GM08714 (cell line): ENCODE results near the gene HMGCS2.
"Not testable (repeated sequence)": the region's sequence is repeated elsewhere in the genome, so short reads cannot be mapped to it uniquely, and the experiment has no call there.

Experiments used
- H3K4me3 ChIP-seq: fragments of 200-500 bp; sonication (Bioruptor generic); 2 replicates; pipeline ENCODE4 v1.5.1; 2014; ENCODE audit warnings: mild to moderate bottlenecking, low read length, inconsistent platforms
- ZNF274 ChIP-seq: IDR thresholded peaks from 2 replicates; pipeline ENCODE4 v1.6.1; 2012; ENCODE audit warnings: mild to moderate bottlenecking, low read depth, low read length

The HMGCS2 gene

GRCh38 chr1:119797606-119798005 is 28.9 kb upstream of the HMGCS2 start:
- no peak for TF ChIP-seq ZNF274
- H3K4me3 ChIP-seq = no peak overlapping the region

DNA sequence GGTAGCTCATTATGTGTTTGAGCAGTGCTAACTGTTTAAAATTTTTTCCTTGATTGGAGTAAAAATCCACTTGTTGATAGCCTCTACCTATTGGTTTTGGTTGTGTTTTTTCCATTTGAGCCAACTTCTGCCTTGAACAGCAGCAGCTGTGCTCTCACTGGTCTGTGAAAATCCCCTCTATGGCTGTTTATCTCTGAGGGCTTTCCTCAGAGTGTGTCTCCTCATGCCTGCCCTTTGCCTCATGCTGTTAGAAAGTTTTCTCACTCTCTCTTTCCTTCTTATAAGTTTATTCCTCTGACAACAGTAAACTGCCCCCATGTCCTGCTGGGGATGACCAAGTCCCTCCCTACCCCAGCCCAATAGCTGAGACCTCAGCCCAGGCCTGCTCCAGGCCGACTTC is 28.5 kb upstream of the HMGCS2 start:
- TF ChIP-seq ZNF274 = no peak
- H3K4me3 ChIP-seq = no peak overlapping the region

DNA sequence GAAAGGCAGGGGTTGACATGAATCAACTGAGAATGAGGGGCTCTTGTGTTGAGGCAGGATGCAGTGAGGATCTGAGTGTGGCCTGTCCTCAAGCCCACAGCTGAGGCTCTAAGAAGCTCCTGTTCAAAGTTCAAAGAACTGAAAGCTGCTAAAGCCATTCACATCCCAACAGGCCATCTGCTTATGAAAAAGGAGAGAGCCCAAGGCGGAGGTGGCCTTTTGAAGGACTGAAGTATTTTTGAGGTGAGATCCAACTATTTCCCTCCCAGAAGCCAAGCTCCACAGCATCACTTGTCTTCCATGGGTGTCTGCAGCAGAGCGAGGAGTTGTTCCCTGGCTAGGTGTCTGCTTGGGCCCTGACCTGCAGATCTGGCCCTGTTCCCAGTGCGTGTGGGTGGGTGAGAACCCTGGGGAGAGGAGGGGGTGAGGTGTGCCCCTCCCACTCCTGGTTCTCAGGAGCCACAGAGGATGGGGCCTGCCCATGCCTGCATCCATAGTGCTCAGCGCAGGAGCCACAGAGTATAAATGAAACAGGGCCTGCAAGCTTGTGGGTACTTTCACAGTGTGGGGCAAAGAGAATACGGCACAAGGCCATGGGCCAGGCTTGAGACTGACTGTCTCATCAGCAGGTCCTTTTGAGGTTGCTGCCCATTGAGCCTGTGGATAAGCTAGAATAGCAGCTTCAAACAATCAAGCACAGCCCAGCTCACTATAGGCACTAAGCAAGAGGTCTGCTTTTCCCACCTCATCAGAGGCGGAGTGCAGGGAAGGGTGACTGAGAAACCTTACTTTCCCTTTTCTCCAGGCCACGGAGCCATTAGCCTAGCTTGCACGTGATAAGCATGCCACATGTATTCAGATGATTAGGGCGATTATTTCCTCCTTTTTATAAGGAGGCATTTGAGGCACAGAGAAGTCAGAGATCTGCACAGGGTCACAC is 26.8 kb upstream of the HMGCS2 start:
- H3K4me3 ChIP-seq = no peak overlapping the region
- TF ChIP-seq ZNF274 = no peak

- no peak overlapping the region for H3K4me3 ChIP-seq
- TF ChIP-seq ZNF274 = no peak
Measured at GRCh38 chr1:119794876-119795240, 26.2 kb upstream of the HMGCS2 start.

DNA sequence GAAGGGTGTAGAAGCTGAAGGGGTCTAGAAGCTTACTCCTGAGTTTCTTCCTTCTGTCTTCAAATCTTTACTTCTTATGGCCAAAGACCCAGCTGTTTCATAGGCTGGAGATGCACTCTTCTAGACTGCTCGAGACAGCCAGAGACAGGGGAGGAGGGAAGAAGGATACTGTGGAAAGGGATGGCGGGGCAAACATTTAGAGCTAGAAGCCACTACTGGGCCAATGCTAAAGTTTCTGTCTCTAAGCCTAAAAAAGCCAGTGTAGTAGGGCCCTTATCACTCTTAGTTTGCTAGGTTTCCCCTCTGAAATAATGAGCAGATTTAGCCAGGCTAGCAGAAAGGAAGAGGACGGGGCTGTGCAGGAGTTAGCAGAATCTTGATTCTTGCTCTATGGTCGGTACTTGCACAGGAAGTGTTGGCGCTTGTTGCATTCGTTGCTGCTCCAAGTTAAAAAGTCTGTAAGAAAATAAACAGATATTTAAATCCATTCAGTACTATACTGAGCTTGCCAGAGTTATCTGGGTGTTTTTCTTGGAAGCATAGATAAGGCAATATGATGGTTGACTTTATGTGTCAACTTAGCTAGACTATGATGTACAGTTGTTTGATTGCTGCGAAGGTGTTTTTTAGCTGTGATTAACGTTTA is 25.6 kb upstream of the HMGCS2 start:
- TF ChIP-seq ZNF274 = no peak
- H3K4me3 ChIP-seq = no peak overlapping the region

DNA sequence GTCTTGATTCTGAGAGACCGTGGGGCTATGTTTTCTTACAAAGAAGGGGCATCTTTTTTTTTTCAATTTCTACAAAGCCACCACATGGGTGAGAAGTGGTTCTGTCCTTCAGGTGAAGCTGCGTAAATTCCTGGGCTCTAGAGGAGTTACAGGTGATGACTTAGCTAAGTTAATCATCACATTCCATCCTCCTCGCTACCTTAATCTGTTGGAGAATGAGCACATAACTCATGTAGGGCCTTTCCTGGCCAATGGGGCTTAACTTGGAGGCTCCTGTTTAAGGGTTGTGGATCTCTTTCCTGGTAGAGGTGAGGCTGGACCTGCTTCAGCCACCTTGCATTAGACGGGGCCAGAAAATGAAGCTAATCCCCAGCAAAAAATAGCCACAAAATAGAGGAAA is 22.7 kb upstream of the HMGCS2 start:
- no peak overlapping the region for H3K4me3 ChIP-seq
- TF ChIP-seq ZNF274 = no peak

DNA sequence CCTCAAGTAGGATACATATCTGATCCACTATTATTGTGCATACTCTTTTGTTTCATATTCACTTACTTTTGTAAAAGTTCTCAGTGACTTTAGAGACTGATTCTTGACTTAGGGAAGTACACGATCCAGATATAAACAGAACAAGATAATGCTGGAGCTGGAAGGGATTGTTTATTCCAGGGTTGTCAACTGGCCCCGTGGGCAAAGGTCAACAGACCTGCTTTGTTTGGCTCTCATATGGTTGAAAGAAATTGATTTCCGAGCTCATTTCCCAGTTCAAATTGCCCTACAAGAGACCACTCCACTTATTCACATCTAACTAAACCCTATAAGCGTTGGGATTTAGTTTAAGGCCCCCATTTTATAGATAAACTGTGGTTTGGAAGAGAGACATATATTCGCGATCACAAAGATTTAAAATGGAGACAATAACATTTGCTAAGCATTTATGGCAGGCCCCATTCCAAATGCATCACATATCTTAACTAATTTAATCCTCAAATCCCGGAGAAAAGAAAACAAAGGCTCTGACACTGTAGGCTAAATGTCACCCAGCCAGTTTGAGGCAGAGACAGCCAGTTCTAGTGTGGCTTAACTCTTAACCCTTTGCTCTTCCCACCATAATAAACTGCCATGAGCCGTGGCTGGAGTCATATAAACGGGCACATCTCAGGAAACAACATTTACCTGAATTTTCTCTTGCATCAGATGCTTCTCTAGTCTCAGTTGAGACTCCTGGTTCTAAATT is 21.9 kb upstream of the HMGCS2 start:
- no peak for TF ChIP-seq ZNF274
- no peak overlapping the region for H3K4me3 ChIP-seq

DNA sequence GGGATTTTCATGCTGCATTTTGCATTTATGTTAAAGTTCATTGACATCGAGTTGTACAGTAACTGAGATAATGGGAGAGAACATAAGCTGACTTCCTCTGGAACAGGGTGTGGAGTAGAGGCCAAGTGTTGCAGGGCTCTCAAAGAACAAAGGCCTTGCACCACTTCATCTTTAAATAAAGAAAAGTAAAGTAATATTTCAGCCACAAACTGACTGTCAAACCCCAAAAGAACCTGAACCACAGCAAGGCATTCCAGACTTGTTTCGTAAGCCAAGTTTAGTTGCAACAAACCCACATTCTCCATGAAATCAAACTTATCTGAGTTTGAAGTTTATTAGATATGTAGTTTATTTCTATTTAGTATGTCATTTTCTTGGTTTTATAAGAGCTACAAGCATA is 19.1 kb upstream of the HMGCS2 start:
- H3K4me3 ChIP-seq = no peak overlapping the region
- no peak for TF ChIP-seq ZNF274

- not testable (repeated sequence) for H3K4me3 ChIP-seq
Measured at GRCh38 chr1:119786473-119787050, 17.9 kb upstream of the HMGCS2 start.

DNA sequence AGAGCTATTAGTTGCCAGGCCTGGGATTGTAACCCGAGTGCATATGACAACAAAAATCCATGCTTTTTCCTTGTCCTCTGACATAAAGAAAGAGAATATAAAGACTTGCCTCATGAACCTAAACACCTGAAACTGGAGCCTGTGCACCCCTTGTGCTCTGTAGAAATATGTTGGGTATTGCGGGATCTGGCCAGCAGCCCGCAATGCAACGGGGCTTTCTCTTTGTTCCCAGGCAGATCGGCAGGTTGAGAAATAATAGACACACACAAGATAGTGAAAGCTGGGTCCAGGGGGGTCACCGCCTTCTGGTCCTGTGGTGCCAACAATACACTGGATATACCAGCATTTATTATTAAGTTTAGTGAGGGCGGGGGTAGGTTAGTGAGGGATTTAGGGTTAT is 17.3 kb upstream of the HMGCS2 start:
- H3K4me3 ChIP-seq = not testable (repeated sequence)

DNA sequence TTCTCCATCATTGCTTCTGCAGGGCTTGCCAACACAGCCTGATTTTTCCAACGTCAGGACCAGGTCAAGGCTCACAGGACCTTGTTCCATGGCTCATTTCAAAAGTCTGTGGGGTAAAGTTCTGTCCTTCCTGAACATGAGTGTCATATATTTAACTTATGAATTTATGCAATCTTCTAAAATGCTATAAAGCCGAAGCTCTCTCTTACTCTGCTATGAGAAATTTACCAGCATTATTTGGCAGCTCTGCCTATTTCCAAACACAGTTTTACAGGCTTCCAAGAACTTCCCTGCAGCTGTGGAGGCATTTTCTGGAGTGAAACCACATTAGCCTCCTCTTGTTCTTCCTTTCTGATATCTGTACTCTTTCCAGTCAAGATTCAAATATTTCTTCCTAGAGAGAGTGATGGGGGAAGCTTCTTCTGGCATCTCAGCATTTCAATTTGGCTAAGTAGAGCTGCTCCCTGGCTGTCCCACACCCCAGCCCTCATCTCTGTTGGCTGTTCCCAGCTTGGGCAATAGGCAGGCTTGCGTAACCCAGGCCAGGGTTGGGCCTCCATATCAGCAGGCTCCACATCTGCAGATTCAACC is 15.6 kb upstream of the HMGCS2 start:
- TF ChIP-seq ZNF274 = no peak
- H3K4me3 ChIP-seq = no peak overlapping the region

GRCh38 chr1:119783354-119784185 is 14.9 kb upstream of the HMGCS2 start:
- H3K4me3 ChIP-seq = no peak overlapping the region
- TF ChIP-seq ZNF274 = no peak

GRCh38 chr1:119782631-119783325 is 14.1 kb upstream of the HMGCS2 start:
- H3K4me3 ChIP-seq = no peak overlapping the region
- no peak for TF ChIP-seq ZNF274
